H1 (cell line): ENCODE results near the gene PLAA. TPM values are rescaled to one million over a fixed set of nuclear protein-coding genes. Genes with fewer than 3 reads are reported as not detected.

Source experiments
- CREB1 ChIP-seq: IDR thresholded peaks from 2 replicates; pipeline ENCODE4 v1.6.1; 2012; ENCODE audit warnings: inconsistent platforms
- EZH2 ChIP-seq: fragments of 200-600 bp; sonication (generic); IDR thresholded peaks from 2 replicates; pipeline ENCODE4 v1.7.1; 2012; ENCODE audit warnings: low read depth, mild to moderate bottlenecking, moderate library complexity, low read length, inconsistent platforms; ENCODE audit not compliant: severe bottlenecking
- KDM4A ChIP-seq: IDR thresholded peaks from one replicate; pipeline ENCODE4 v1.7.1; 2012; ENCODE audit warnings: low read depth, mild to moderate bottlenecking, moderate library complexity, low read length, inconsistent platforms; ENCODE audit not compliant: severe bottlenecking
- SUZ12 ChIP-seq: fragments of 200-600 bp; sonication (generic); IDR thresholded peaks from 2 replicates; pipeline ENCODE4 v1.6.1; 2012; ENCODE audit warnings: mild to moderate bottlenecking, inconsistent platforms, low read length, moderate library complexity, mixed read lengths
- ZNF274 ChIP-seq: IDR thresholded peaks from 2 replicates; pipeline ENCODE4 v1.7.0; 2012; ENCODE audit warnings: low read length, borderline replicate concordance; ENCODE audit errors: extremely low read depth
- polyA plus RNA-seq, 7 experiments: library from polyadenylated mRNA; depleted of rRNA in 3 of 7; stranded (reverse) in 5 of 7; unstranded in 2 of 7; fragments of >200 nt in 5 of 7; fragments of 200-250 nt in 2 of 7; gene quantifications; 1 replicate in 5 of 7; 2 replicates in 1 of 7; 4 replicates in 1 of 7; pipeline versions ENCODE4 v1.2.1 to v1.2.3, GENCODE V29; 2011 to 2013; ENCODE audit warnings: missing spikeins in 2 of 7, mixed read lengths in 2 of 7
- total RNA-seq: library from RNA; stranded (reverse); fragmentation: NEBNext Ultra II Directional; extraction: Animal tissue kit (Norgen Biotek cat#: 25700); gene quantifications from 2 replicates; pipeline ENCODE4 v1.2.1, GENCODE V29; 2021
- TF ChIP-seq, protein P1 (sequence below), 3 experiments: IDR thresholded peaks; 1 replicate in 2 of 3; 2 replicates in 1 of 3; pipeline versions ENCODE4 v1.5.1 to v1.6.1; 2011; ENCODE audit warnings: low read length in 3 of 3, mild to moderate bottlenecking in 3 of 3, inconsistent platforms in 2 of 3, low read depth in 1 of 3, moderate library complexity in 1 of 3; ENCODE audit not compliant: insufficient read depth in 1 of 3; ENCODE audit errors: control extremely low read depth in 1 of 3
- TF ChIP-seq, protein P2 (sequence below): fragments of 300-600 bp; sonication (generic); IDR thresholded peaks from 2 replicates; pipeline ENCODE4 v1.7.1; 2012; ENCODE audit warnings: low read length, moderate library complexity, mild to moderate bottlenecking, inconsistent platforms; ENCODE audit not compliant: insufficient replicate concordance
- TF ChIP-seq, protein P3 (sequence below): IDR thresholded peaks from 2 replicates; pipeline ENCODE4 v1.6.1; 2011; ENCODE audit warnings: low read length, improper control_type of control experiment

Gene PLAA
- total and polyA plus RNA-seq, 2 of the 8 experiments (the other 6 are each of a cell fraction or from before 2014, with no cell fraction given), result 19.2 to 64.2 TPM

DNA sequence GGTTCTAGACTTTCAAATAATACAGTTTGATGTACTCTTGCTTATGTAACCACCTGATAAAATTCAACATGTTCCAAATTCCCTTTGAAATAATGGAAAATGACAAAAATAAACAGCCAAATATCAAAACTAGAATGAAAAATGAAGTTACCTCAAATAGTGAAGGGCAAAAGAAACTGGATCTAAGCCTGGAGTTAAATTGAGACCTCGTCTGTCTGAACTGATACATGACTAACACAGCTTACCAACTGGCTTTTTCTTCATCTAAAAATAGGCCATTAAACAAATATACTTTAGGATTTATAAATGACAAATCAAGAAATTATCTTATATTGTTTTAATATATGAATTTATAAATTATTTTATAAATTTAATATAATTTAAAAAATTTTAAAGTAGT, 42.4 kb downstream of the PLAA start (continued):
- TF ChIP-seq, protein P1, sequence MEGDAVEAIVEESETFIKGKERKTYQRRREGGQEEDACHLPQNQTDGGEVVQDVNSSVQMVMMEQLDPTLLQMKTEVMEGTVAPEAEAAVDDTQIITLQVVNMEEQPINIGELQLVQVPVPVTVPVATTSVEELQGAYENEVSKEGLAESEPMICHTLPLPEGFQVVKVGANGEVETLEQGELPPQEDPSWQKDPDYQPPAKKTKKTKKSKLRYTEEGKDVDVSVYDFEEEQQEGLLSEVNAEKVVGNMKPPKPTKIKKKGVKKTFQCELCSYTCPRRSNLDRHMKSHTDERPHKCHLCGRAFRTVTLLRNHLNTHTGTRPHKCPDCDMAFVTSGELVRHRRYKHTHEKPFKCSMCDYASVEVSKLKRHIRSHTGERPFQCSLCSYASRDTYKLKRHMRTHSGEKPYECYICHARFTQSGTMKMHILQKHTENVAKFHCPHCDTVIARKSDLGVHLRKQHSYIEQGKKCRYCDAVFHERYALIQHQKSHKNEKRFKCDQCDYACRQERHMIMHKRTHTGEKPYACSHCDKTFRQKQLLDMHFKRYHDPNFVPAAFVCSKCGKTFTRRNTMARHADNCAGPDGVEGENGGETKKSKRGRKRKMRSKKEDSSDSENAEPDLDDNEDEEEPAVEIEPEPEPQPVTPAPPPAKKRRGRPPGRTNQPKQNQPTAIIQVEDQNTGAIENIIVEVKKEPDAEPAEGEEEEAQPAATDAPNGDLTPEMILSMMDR (IDR thresholded peaks at IDR 0.05; ENCODE audit: control extremely low read depth in 1 of 3, insufficient read depth in 1 of 3, low read depth in 1 of 3, low read length in 3 of 3), result no peak
- TF ChIP-seq, protein P2, sequence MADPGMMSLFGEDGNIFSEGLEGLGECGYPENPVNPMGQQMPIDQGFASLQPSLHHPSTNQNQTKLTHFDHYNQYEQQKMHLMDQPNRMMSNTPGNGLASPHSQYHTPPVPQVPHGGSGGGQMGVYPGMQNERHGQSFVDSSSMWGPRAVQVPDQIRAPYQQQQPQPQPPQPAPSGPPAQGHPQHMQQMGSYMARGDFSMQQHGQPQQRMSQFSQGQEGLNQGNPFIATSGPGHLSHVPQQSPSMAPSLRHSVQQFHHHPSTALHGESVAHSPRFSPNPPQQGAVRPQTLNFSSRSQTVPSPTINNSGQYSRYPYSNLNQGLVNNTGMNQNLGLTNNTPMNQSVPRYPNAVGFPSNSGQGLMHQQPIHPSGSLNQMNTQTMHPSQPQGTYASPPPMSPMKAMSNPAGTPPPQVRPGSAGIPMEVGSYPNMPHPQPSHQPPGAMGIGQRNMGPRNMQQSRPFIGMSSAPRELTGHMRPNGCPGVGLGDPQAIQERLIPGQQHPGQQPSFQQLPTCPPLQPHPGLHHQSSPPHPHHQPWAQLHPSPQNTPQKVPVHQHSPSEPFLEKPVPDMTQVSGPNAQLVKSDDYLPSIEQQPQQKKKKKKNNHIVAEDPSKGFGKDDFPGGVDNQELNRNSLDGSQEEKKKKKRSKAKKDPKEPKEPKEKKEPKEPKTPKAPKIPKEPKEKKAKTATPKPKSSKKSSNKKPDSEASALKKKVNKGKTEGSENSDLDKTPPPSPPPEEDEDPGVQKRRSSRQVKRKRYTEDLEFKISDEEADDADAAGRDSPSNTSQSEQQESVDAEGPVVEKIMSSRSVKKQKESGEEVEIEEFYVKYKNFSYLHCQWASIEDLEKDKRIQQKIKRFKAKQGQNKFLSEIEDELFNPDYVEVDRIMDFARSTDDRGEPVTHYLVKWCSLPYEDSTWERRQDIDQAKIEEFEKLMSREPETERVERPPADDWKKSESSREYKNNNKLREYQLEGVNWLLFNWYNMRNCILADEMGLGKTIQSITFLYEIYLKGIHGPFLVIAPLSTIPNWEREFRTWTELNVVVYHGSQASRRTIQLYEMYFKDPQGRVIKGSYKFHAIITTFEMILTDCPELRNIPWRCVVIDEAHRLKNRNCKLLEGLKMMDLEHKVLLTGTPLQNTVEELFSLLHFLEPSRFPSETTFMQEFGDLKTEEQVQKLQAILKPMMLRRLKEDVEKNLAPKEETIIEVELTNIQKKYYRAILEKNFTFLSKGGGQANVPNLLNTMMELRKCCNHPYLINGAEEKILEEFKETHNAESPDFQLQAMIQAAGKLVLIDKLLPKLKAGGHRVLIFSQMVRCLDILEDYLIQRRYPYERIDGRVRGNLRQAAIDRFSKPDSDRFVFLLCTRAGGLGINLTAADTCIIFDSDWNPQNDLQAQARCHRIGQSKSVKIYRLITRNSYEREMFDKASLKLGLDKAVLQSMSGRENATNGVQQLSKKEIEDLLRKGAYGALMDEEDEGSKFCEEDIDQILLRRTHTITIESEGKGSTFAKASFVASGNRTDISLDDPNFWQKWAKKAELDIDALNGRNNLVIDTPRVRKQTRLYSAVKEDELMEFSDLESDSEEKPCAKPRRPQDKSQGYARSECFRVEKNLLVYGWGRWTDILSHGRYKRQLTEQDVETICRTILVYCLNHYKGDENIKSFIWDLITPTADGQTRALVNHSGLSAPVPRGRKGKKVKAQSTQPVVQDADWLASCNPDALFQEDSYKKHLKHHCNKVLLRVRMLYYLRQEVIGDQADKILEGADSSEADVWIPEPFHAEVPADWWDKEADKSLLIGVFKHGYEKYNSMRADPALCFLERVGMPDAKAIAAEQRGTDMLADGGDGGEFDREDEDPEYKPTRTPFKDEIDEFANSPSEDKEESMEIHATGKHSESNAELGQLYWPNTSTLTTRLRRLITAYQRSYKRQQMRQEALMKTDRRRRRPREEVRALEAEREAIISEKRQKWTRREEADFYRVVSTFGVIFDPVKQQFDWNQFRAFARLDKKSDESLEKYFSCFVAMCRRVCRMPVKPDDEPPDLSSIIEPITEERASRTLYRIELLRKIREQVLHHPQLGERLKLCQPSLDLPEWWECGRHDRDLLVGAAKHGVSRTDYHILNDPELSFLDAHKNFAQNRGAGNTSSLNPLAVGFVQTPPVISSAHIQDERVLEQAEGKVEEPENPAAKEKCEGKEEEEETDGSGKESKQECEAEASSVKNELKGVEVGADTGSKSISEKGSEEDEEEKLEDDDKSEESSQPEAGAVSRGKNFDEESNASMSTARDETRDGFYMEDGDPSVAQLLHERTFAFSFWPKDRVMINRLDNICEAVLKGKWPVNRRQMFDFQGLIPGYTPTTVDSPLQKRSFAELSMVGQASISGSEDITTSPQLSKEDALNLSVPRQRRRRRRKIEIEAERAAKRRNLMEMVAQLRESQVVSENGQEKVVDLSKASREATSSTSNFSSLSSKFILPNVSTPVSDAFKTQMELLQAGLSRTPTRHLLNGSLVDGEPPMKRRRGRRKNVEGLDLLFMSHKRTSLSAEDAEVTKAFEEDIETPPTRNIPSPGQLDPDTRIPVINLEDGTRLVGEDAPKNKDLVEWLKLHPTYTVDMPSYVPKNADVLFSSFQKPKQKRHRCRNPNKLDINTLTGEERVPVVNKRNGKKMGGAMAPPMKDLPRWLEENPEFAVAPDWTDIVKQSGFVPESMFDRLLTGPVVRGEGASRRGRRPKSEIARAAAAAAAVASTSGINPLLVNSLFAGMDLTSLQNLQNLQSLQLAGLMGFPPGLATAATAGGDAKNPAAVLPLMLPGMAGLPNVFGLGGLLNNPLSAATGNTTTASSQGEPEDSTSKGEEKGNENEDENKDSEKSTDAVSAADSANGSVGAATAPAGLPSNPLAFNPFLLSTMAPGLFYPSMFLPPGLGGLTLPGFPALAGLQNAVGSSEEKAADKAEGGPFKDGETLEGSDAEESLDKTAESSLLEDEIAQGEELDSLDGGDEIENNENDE, result no peak
- no peak for TF ChIP-seq CREB1
- no peak for TF ChIP-seq SUZ12
- TF ChIP-seq EZH2, result no peak
- no peak for TF ChIP-seq KDM4A
- TF ChIP-seq, protein P3, sequence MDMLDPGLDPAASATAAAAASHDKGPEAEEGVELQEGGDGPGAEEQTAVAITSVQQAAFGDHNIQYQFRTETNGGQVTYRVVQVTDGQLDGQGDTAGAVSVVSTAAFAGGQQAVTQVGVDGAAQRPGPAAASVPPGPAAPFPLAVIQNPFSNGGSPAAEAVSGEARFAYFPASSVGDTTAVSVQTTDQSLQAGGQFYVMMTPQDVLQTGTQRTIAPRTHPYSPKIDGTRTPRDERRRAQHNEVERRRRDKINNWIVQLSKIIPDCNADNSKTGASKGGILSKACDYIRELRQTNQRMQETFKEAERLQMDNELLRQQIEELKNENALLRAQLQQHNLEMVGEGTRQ, result no peak
- TF ChIP-seq ZNF274, result no peak
